IMR-90 (cell line): ENCODE results near the gene FAIM2. TPM values are rescaled to one million over a fixed set of nuclear protein-coding genes. Genes with fewer than 3 reads are reported as not detected.

Experiments used
- ATAC-seq: fragments of 200-7000 bp; cut with Tn5 transposase; 2 replicates; pipeline ENCODE4 v1.9.1; 2020; ENCODE audit warnings: low read depth, mild to moderate bottlenecking, moderate library complexity
- BruUV-seq: library from RNA; stranded (reverse); fragments of 400-500 nt; replicated peaks from 2 replicates; lab custom pipeline; 2021; lab: Mats Ljungman, UMichigan
- CTCF ChIA-PET: fragments of 300-600 bp; formaldehyde crosslinking; extraction: SDS; loops from one replicate; lab custom pipeline; 2021; ENCODE audit warnings: antibody characterized with exemption; lab: Yijun Ruan, JAX
- POLR2A ChIA-PET: fragments of 300-600 bp; sonication (Branson Sonifier 250); formaldehyde crosslinking; loops from one replicate; lab custom pipeline; 2022; ENCODE audit warnings: antibody characterized with exemption; ENCODE audit not compliant: unreplicated experiment; lab: Charles Lee
- DNase-seq: peaks from one replicate; pipeline ENCODE4 v3.0.0; 2013
- H2AFZ ChIP-seq: replicated peaks from 2 replicates; pipeline ENCODE3; 2013; ENCODE audit warnings: low read length, mild to moderate bottlenecking; ENCODE audit not compliant: poor library complexity
- H2AK5ac ChIP-seq: 2 replicates; pipeline ENCODE4 v1.6.1; 2013; ENCODE audit warnings: low read depth, low read length, inconsistent platforms
- H2AK9ac ChIP-seq: replicated peaks from 2 replicates; pipeline ENCODE3; 2013; ENCODE audit warnings: mild to moderate bottlenecking, low read depth, low read length, moderate library complexity; ENCODE audit not compliant: poor library complexity
- H2BK120ac ChIP-seq: 2 replicates; pipeline ENCODE4 v1.6.1; 2013; ENCODE audit warnings: low read depth, low read length, inconsistent platforms
- H2BK15ac ChIP-seq: 3 replicates; pipeline ENCODE4 v1.6.1; 2013; ENCODE audit warnings: low read depth, low read length, inconsistent platforms
- H2BK20ac ChIP-seq: 2 replicates; pipeline ENCODE4 v1.6.1; 2013; ENCODE audit warnings: low read depth, mild to moderate bottlenecking, inconsistent platforms, low read length, moderate library complexity
- H2BK5ac ChIP-seq: 2 replicates; pipeline ENCODE4 v1.6.1; 2013; ENCODE audit warnings: mild to moderate bottlenecking, low read depth, low read length, inconsistent platforms; ENCODE audit not compliant: poor library complexity, severe bottlenecking
- H3K14ac ChIP-seq: replicated peaks from 2 replicates; pipeline ENCODE4 v1.6.1; 2013; ENCODE audit warnings: low read depth, low read length, inconsistent platforms
- H3K18ac ChIP-seq: 2 replicates; pipeline ENCODE4 v1.6.1; 2013; ENCODE audit warnings: low read depth, low read length, control low read depth
- H3K23ac ChIP-seq: 2 replicates; pipeline ENCODE4 v1.6.1; 2013; ENCODE audit warnings: low read depth, low read length, inconsistent platforms
- H3K27ac ChIP-seq: 2 replicates; pipeline ENCODE4 v1.5.1; 2013; ENCODE audit warnings: mild to moderate bottlenecking, control low read depth, low read length; ENCODE audit not compliant: insufficient read depth
- H3K27me3 ChIP-seq: 2 replicates; pipeline ENCODE4 v1.6.1; 2013; ENCODE audit warnings: low read length; ENCODE audit not compliant: control insufficient read depth, insufficient read depth
- H3K36me3 ChIP-seq: 2 replicates; pipeline ENCODE4 v1.6.1; 2013; ENCODE audit warnings: low read length, mixed read lengths; ENCODE audit not compliant: control insufficient read depth, insufficient read depth
- H3K4ac ChIP-seq: 2 replicates; pipeline ENCODE4 v1.6.1; 2013; ENCODE audit warnings: low read depth, low read length, inconsistent platforms
- H3K4me1 ChIP-seq: 2 replicates; pipeline ENCODE4 v1.6.1; 2013; ENCODE audit warnings: low read length, mixed read lengths; ENCODE audit not compliant: control insufficient read depth, insufficient read depth
- H3K4me2 ChIP-seq: 2 replicates; pipeline ENCODE4 v1.6.1; 2013; ENCODE audit warnings: low read depth, mild to moderate bottlenecking, control low read depth, low read length, moderate library complexity
- H3K4me3 ChIP-seq: 2 replicates; pipeline ENCODE4 v1.5.1; 2013; ENCODE audit warnings: low read depth, mild to moderate bottlenecking, control low read depth, low read length, moderate library complexity; ENCODE audit not compliant: insufficient read depth
- H3K56ac ChIP-seq: 2 replicates; pipeline ENCODE4 v1.6.1; 2013; ENCODE audit warnings: low read length, inconsistent platforms; ENCODE audit not compliant: insufficient read depth; ENCODE audit errors: extremely low read depth
- H3K79me1 ChIP-seq, 2 experiments: 2 replicates each; pipeline ENCODE4 v1.6.1; 2013; ENCODE audit warnings: low read length in 2 of 2, inconsistent platforms in 1 of 2, low read depth in 1 of 2
- H3K9ac ChIP-seq: 2 replicates; pipeline ENCODE4 v1.6.1; 2013; ENCODE audit warnings: low read depth, low read length, control low read depth
- H3K9me1 ChIP-seq: 2 replicates; pipeline ENCODE4 v1.6.1; 2013; ENCODE audit warnings: low read length, inconsistent platforms; ENCODE audit not compliant: insufficient read depth
- H3K9me3 ChIP-seq: 2 replicates; pipeline ENCODE4 v1.6.1; 2013; ENCODE audit warnings: low read length; ENCODE audit not compliant: control insufficient read depth, insufficient read depth
- H4K20me1 ChIP-seq: 2 replicates; pipeline ENCODE4 v1.6.1; 2013; ENCODE audit warnings: low read length, inconsistent platforms; ENCODE audit not compliant: insufficient read depth
- H4K5ac ChIP-seq: 2 replicates; pipeline ENCODE4 v1.6.1; 2013; ENCODE audit warnings: mild to moderate bottlenecking, low read depth, low read length, control low read depth
- H4K8ac ChIP-seq, 2 experiments: 2 replicates each; pipeline ENCODE4 v1.6.1; 2013; ENCODE audit warnings: low read depth in 2 of 2, low read length in 2 of 2, control low read depth in 1 of 2, inconsistent platforms in 1 of 2
- H4K91ac ChIP-seq: 2 replicates; pipeline ENCODE4 v1.6.1; 2013; ENCODE audit warnings: low read depth, low read length, inconsistent platforms; ENCODE audit not compliant: insufficient read depth
- CEBPB ChIP-seq: IDR thresholded peaks from 2 replicates; pipeline ENCODE4 v1.6.1; 2012; ENCODE audit warnings: low read depth, low read length, improper control_type of control experiment
- CHD1 ChIP-seq: IDR thresholded peaks from 2 replicates; pipeline ENCODE4 v1.6.1; 2012; ENCODE audit warnings: low read depth, low read length, improper control_type of control experiment
- MAZ ChIP-seq: IDR thresholded peaks from 2 replicates; pipeline ENCODE4 v1.6.1; 2012; ENCODE audit warnings: low read depth, mild to moderate bottlenecking, low read length, improper control_type of control experiment, moderate library complexity, borderline replicate concordance
- NFE2L2 ChIP-seq: fragments of 150-350 bp; IDR thresholded peaks from 2 replicates; pipeline ENCODE4 v1.6.1; 2016; ENCODE audit warnings: low read depth, mild to moderate bottlenecking, low read length
- RAD21 ChIP-seq: IDR thresholded peaks from 2 replicates; pipeline ENCODE4 v1.6.1; 2012; ENCODE audit warnings: low read length, improper control_type of control experiment
- RFX5 ChIP-seq: IDR thresholded peaks from 2 replicates; pipeline ENCODE4 v1.8.0; 2012; ENCODE audit warnings: low read depth, mild to moderate bottlenecking, low read length, moderate library complexity
- SMC3 ChIP-seq: fragments of 150-350 bp; IDR thresholded peaks from 2 replicates; pipeline ENCODE4 v1.6.1; 2016; ENCODE audit warnings: low read depth, mild to moderate bottlenecking, antibody characterized with exemption, low read length, moderate library complexity
- WGBS, 2 experiments: methylation state at CpG; one replicate each; pipeline versions ENCODE4 v1.1.5 to v1.1.7; 2013; ENCODE audit warnings: missing lambda C conversion rate in 2 of 2; ENCODE audit not compliant: insufficient read length in 1 of 2; ENCODE audit errors: extremely low coverage in 2 of 2; 5-methylcytosine and 5-hydroxymethylcytosine counted together
- dilution Hi-C: fragments of 300-500 bp; cut with HindIII; formaldehyde crosslinking; loops from one replicate; pipeline ENCODE4 v1.14.3; 2018; ENCODE audit warnings: low sequenced_read_pairs; ENCODE audit not compliant: unreplicated experiment
- in situ Hi-C: fragments of 300-500 bp; cut with MboI; formaldehyde crosslinking; loops from 3 replicates; pipeline ENCODE4 v1.14.3; 2019; ENCODE audit warnings: low sequenced_read_pairs, inconsistent platforms, mixed read lengths
- intact Hi-C: fragments of 100-400 bp; cut with micrococcal nuclease; formaldehyde crosslinking; loops from 2 replicates; pipeline ENCODE4 v1.10.0; 2022
- polyA plus RNA-seq, 3 experiments: library from polyadenylated mRNA; depleted of rRNA; stranded (reverse); fragments of >200 nt; gene quantifications; 2 replicates each; pipeline ENCODE4 v1.2.3, GENCODE V29; 2012; ENCODE audit warnings: low replicate concordance in 1 of 3
- total RNA-seq: library from RNA; depleted of rRNA; stranded (reverse); fragments of >200 nt; gene quantifications from 2 replicates; pipeline ENCODE4 v1.2.3, GENCODE V29; 2012
- TF ChIP-seq, protein P1 (sequence below): fragments of 150-350 bp; IDR thresholded peaks from 2 replicates; pipeline ENCODE4 v1.6.1; 2017; ENCODE audit warnings: mild to moderate bottlenecking, antibody characterized with exemption, low read length, low read depth

The FAIM2 gene
- total and polyA plus RNA-seq, 2 of the 4 experiments (the other 2 are of a cell fraction) = 0.72 to 5.3 TPM

DNA sequence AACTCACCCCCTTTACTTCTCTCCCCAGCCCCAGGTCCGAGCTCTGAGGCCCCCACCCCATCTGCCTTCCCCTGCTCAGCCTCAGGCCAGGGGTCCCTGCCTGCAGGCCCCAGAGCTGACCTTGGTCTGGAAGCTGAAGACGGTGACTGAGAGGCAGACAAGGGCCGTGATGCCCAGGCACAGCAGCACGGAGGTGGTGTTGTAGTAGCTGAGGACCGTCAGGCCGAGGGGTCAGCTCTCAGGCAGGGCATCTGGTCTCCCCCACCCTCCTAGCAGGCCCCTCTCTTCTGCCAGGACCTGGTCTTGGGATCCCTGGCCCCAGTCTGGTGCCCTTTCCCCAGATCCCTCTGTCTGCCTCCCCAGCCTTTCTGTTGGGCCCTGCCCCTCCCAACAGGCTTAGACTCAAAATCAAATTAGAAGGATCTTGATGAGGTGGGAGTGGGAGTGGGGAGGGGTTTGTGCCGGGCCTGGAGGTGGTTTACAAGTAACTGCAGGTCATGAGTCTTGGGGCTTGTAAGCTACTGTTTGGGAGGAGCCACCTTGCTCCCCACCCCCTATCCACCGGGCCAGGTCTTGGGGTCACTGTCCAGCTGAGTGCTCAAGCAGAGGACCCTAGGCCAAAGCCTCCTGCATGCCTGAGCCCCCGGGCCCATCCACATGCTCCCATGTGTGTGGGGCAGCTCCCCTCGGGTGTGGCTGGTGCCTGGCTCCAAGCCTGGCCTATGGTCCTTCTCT is 14.2 kb downstream of the FAIM2 start:
- Histone ChIP-seq H3K4me1 (no peaks in the 10 kb centered on the region; the same call in 1 of the 2 replicates), H3K4ac (no peak overlapping the region), H3K9me3 (no peaks in the 10 kb centered on the region), H2AK9ac (no peak overlapping the region), H4K20me1 (no peaks in the 10 kb centered on the region; the same call in 1 of the 2 replicates), H3K27me3 (peaks cover 61% of the 10 kb centered on the region), H3K14ac (no peak overlapping the region), H3K27ac (no peak overlapping the region), H2AFZ (no peak overlapping the region), H4K91ac (no peak overlapping the region), H3K9ac (no peak overlapping the region), H3K9me1 (no peaks in the 10 kb centered on the region), H2BK120ac (no peak overlapping the region), H4K8ac (no peak overlapping the region), H2BK15ac (no peak overlapping the region), H2BK5ac (no peak overlapping the region), H3K36me3 (no peaks in the 10 kb centered on the region), H3K79me1 (no peaks in the 10 kb centered on the region), H3K4me2 (no peak overlapping the region), H4K5ac (no peak overlapping the region), H3K23ac (no peak overlapping the region), H3K56ac (no peak overlapping the region), H2AK5ac (no peak overlapping the region), H3K4me3 (no peak overlapping the region), H3K18ac (no peak overlapping the region), H2BK20ac (no peak overlapping the region)
- ATAC-seq (no peak), DNase-seq (no peak)
- TF ChIP-seq NFE2L2 (no peak), CHD1 (no peak), CEBPB (no peak), MAZ (no peak), SMC3 (no peak), RFX5 (no peak), RAD21 (no peak)
- TF ChIP-seq, protein P1, sequence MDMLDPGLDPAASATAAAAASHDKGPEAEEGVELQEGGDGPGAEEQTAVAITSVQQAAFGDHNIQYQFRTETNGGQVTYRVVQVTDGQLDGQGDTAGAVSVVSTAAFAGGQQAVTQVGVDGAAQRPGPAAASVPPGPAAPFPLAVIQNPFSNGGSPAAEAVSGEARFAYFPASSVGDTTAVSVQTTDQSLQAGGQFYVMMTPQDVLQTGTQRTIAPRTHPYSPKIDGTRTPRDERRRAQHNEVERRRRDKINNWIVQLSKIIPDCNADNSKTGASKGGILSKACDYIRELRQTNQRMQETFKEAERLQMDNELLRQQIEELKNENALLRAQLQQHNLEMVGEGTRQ = no peak
- intact Hi-C loops = no loop called here
- ChIA-PET CTCF (interaction anchor here (0.6 kb wide), 1 partner anchor 126 kb away, joined by 4 read pairs; no protein-coding TSS in a partner anchor), POLR2A (no interaction called here)
- in situ Hi-C loops = no loop called here
- BruUV-seq = no TSS peak
- dilution Hi-C loops = no loop called here
- WGBS, 2 experiments = no CpG with 5 or more reads among the region's 10 CpGs
